K562 (cell line): Measurements from ENCODE around the gene DAZAP1. TPM values are rescaled to one million over a fixed set of nuclear protein-coding genes. Genes with fewer than 3 reads are reported as not detected.
A peak's percentile ranks its signal among the peaks of the same experiment; 100 is the strongest.

Experiments used
- ATAC-seq: fragments of 200-7000 bp; cut with Tn5 transposase; 3 replicates; pipeline ENCODE4 v1.9.1; 2020; ENCODE audit warnings: moderate library complexity
- BruUV-seq: library from RNA; stranded (reverse); fragments of 400-500 nt; replicated peaks from 2 replicates; lab custom pipeline; 2021; lab: Mats Ljungman, UMichigan
- CTCF ChIA-PET: fragments of 300-600 bp; formaldehyde crosslinking; extraction: SDS; loops from one replicate; lab custom pipeline; 2021; ENCODE audit warnings: low intra/inter-chr PET ratio; lab: Yijun Ruan, JAX
- POLR2A ChIA-PET: fragments of 300-600, 350-650 bp; sonication (Branson Sonifier 250); formaldehyde crosslinking; extraction: SDS; loops from one replicate; lab custom pipeline; 2021; ENCODE audit warnings: antibody characterized with exemption, inconsistent platforms; lab: Yijun Ruan, JAX
- DNase-seq, 4 experiments: peaks; one replicate each; pipeline versions ENCODE4 v3.0.0 to v3.0.0-alpha.2; 2011 to 2018; ENCODE audit warnings: low spot score in 3 of 4, mixed read lengths in 3 of 4; ENCODE audit errors: extremely low read depth in 1 of 4
- FAIRE-seq: peaks from 2 replicates; lab custom pipeline; 2011; peaks lifted over from hg19 to GRCh38; lab: Jason Lieb, UNC
- H2AFZ ChIP-seq: 2 replicates; pipeline ENCODE4 v1.6.0; 2011; ENCODE audit warnings: low read depth, low read length, control low read depth, inconsistent platforms
- H3K27ac ChIP-seq: fragments of 200-600 bp; 3 replicates; pipeline ENCODE4 v1.8.0; 2011; ENCODE audit warnings: low read depth, mild to moderate bottlenecking, control low read depth, inconsistent platforms, low read length, moderate library complexity, mixed read lengths; ENCODE audit errors: extremely low read depth
- H3K27me3 ChIP-seq, 2 experiments: fragments of 300-600 bp in 1 of 2; 2 replicates in 1 of 2; 3 replicates in 1 of 2; pipeline versions ENCODE4 v1.6.0 to v1.8.0; 2011; ENCODE audit warnings: inconsistent platforms in 2 of 2, low read length in 2 of 2, mild to moderate bottlenecking in 1 of 2, mixed read lengths in 1 of 2, moderate library complexity in 1 of 2; ENCODE audit not compliant: control insufficient read depth in 2 of 2, insufficient read depth in 2 of 2
- H3K36me3 ChIP-seq: fragments of 300-600 bp; 3 replicates; pipeline ENCODE4 v1.8.0; 2011; ENCODE audit warnings: mild to moderate bottlenecking, low read length, inconsistent platforms; ENCODE audit not compliant: control insufficient read depth, insufficient read depth
- H3K4me1 ChIP-seq, 2 experiments: fragments of 200-600 bp in 1 of 2; replicated peaks in 1 of 2; 2 replicates in 1 of 2; 3 replicates in 1 of 2; pipeline versions ENCODE4 v1.5.1 to v1.8.0; 2011; ENCODE audit warnings: inconsistent platforms in 2 of 2, low read length in 2 of 2, mild to moderate bottlenecking in 1 of 2, mixed read lengths in 1 of 2, moderate library complexity in 1 of 2; ENCODE audit not compliant: control insufficient read depth in 2 of 2, insufficient read depth in 2 of 2
- H3K4me2 ChIP-seq: 2 replicates; pipeline ENCODE4 v1.6.1; 2011; ENCODE audit warnings: low read length, control low read depth, inconsistent platforms, mixed read lengths; ENCODE audit not compliant: insufficient read depth
- H3K4me3 ChIP-seq: fragments of 200-600 bp; sonication (generic), shearing (Covaris generic); 2 replicates; pipeline ENCODE4 v1.5.1; 2016; ENCODE audit warnings: control low read depth, inconsistent platforms
- H3K79me2 ChIP-seq: fragments of 200-600 bp; 3 replicates; pipeline ENCODE4 v1.8.0; 2011; ENCODE audit warnings: low read length, inconsistent platforms; ENCODE audit not compliant: control insufficient read depth, insufficient read depth
- H3K9ac ChIP-seq, 2 experiments: 2 replicates each; pipeline versions ENCODE4 v1.6.0 to v1.6.1; 2011; ENCODE audit warnings: low read depth in 2 of 2, low read length in 2 of 2, control low read depth in 1 of 2, inconsistent platforms in 1 of 2, mild to moderate bottlenecking in 1 of 2, mixed read lengths in 1 of 2; ENCODE audit not compliant: insufficient read depth in 1 of 2
- H3K9me1 ChIP-seq: one replicate; pipeline ENCODE4 v1.6.0; 2011; ENCODE audit warnings: inconsistent platforms, mild to moderate bottlenecking, low read length, moderate library complexity; ENCODE audit not compliant: control insufficient read depth, insufficient read depth
- H3K9me3 ChIP-seq: replicated peaks from 2 replicates; pipeline ENCODE4 v1.5.1; 2011; ENCODE audit warnings: low read depth, low read length, inconsistent platforms; ENCODE audit not compliant: control insufficient read depth, insufficient read depth
- H4K20me1 ChIP-seq: replicated peaks from 2 replicates; pipeline ENCODE4 v1.6.1; 2011; ENCODE audit warnings: low read length, inconsistent platforms, mixed read lengths; ENCODE audit not compliant: control insufficient read depth, insufficient read depth
- NFIC ChIP-seq: fragments of 450-650 bp; IDR thresholded peaks from 2 replicates; pipeline ENCODE4 v1.6.1; 2017; ENCODE audit warnings: mild to moderate bottlenecking, inconsistent platforms
- POLR2AphosphoS5 ChIP-seq: IDR thresholded peaks from 2 replicates; pipeline ENCODE4 v1.6.1; 2011; ENCODE audit warnings: mild to moderate bottlenecking, low read depth, low read length, moderate library complexity; ENCODE audit not compliant: control insufficient read depth, insufficient read depth
- POLR2G ChIP-seq: fragments of 200-400 bp; formaldehyde crosslinking; IDR thresholded peaks from 2 replicates; pipeline ENCODE4 v1.6.1; 2017; ENCODE audit warnings: low read depth, mild to moderate bottlenecking, antibody characterized with exemption, low read length, moderate library complexity
- PREB ChIP-seq: sonication (generic); formaldehyde crosslinking; IDR thresholded peaks from 2 replicates; pipeline ENCODE4 v1.8.1; 2023; ENCODE audit warnings: mild to moderate bottlenecking, missing genetic modification reagents
- RAD51 ChIP-seq: fragments of 450-650 bp; IDR thresholded peaks from 2 replicates; pipeline ENCODE4 v1.7.1; 2016; ENCODE audit warnings: low read depth, mild to moderate bottlenecking, borderline replicate concordance
- RBM22 ChIP-seq: fragments of 200-400 bp; formaldehyde crosslinking; IDR thresholded peaks from 2 replicates; pipeline ENCODE4 v1.6.1; 2018; ENCODE audit warnings: low read length, low read depth; ENCODE audit not compliant: poor library complexity, severe bottlenecking
- RFX7 ChIP-seq: fragments of 250-450 bp; sonication (Bioruptor Pico); IDR thresholded peaks from 2 replicates; pipeline ENCODE4 v1.5.1; 2021; ENCODE audit warnings: mild to moderate bottlenecking
- SAP30 ChIP-seq: fragments of 200-600 bp; sonication (generic); IDR thresholded peaks from 2 replicates; pipeline ENCODE4 v1.6.1; 2012; ENCODE audit warnings: borderline replicate concordance, low read depth, mild to moderate bottlenecking, moderate library complexity, low read length, control low read depth, inconsistent platforms; ENCODE audit not compliant: insufficient read depth, poor library complexity, severe bottlenecking
- STAG1 ChIP-seq: sonication (generic); formaldehyde crosslinking; IDR thresholded peaks from 2 replicates; pipeline ENCODE4 v1.5.0; 2020; ENCODE audit warnings: missing genetic modification reagents, borderline replicate concordance
- STAT6 ChIP-seq: sonication (generic); formaldehyde crosslinking; IDR thresholded peaks from 2 replicates; pipeline ENCODE4 v1.8.1; 2023; ENCODE audit warnings: mild to moderate bottlenecking, missing genetic modification reagents
- TBP ChIP-seq: optimal IDR thresholded peaks from 2 replicates; pipeline ENCODE3; 2011; ENCODE audit warnings: low read depth, low read length, improper control_type of control experiment
- XRCC3 ChIP-seq: fragments of 450-650 bp; IDR thresholded peaks from 2 replicates; pipeline ENCODE4 v1.6.1; 2017; ENCODE audit warnings: mild to moderate bottlenecking, moderate library complexity
- WGBS: fragments of 100-300 bp; shearing (Covaris generic); methylation state at CpG from one replicate; pipeline ENCODE4 v1.1.6; 2016; ENCODE audit warnings: low coverage, mixed read lengths; ENCODE audit not compliant: insufficient coverage; ENCODE audit errors: missing lambda C conversion rate; 5-methylcytosine and 5-hydroxymethylcytosine counted together
- in situ Hi-C: fragments of 300-500 bp; cut with MboI; formaldehyde crosslinking; loops from 4 replicates; pipeline ENCODE4 v1.15.0; 2018; ENCODE audit warnings: inconsistent platforms, mixed read lengths
- intact Hi-C: fragments of 100-400 bp; cut with micrococcal nuclease; formaldehyde crosslinking; loops from 2 replicates; pipeline ENCODE4 v1.14.2; 2022
- polyA plus RNA-seq, 8 experiments: library from polyadenylated mRNA; depleted of rRNA in 4 of 8; stranded (reverse) in 5 of 8; unstranded in 3 of 8; fragments of >200 nt; fragmentation: Nextera tagmentation in 2 of 8; fragmentation: Illumina TruSeq in 1 of 8; extraction: Ambion mirVana in 2 of 8; extraction: Trizol in 1 of 8; gene quantifications; 2 replicates each; pipeline versions ENCODE4 v1.2.1 to v1.2.3, GENCODE V29; 2011 to 2014; ENCODE audit warnings: inconsistent platforms in 1 of 8, missing spikeins in 1 of 8
- total RNA-seq, 7 experiments: library from RNA; depleted of rRNA in 6 of 7; stranded (reverse); fragments of >200 nt in 6 of 7; fragmentation: Illumina TruSeq in 2 of 7; extraction: Trizol in 2 of 7; gene quantifications; 2 replicates each; pipeline versions ENCODE4 v1.2.1 to v1.2.3, GENCODE V29; 2011 to 2021; ENCODE audit warnings: low replicate concordance in 1 of 7

Gene DAZAP1
- total and polyA plus RNA-seq, 9 of the 15 experiments (the other 6 are each of a cell fraction or from before 2014, with no cell fraction given) = 10.8 to 289 (median 142) TPM

- no peak for TF ChIP-seq STAT6
Measured at GRCh38 chr19:1431759-1432506, 24.5 kb downstream of the DAZAP1 start (continued).

GRCh38 chr19:1432507-1432887 lies 25.1 kb downstream of the DAZAP1 start:
- H3K4me3 ChIP-seq = no peak overlapping the region
- no peak for FAIRE-seq
- in situ Hi-C loops = no loop called here

More at GRCh38 chr19:1432507-1432887, 25.1 kb downstream of the DAZAP1 start:
- no peak for ATAC-seq
- no peak for DNase-seq
- peaks cover 3% of the 10 kb centered on the region for H3K9me1 ChIP-seq
- peaks cover 20% of the 10 kb centered on the region for H4K20me1 ChIP-seq
- H3K27ac ChIP-seq = no peak overlapping the region
- intact Hi-C loops = no loop called here
- H2AFZ ChIP-seq = no peak overlapping the region
- CTCF ChIA-PET = no interaction called here
- 98% methylated on average over 15 of the region's 16 CpGs for WGBS
- peaks cover 77% of the 10 kb centered on the region for H3K36me3 ChIP-seq
- H3K9ac ChIP-seq = no peak overlapping the region; a peak in 1 of 4 replicates
- no TSS peak for BruUV-seq
- no peaks in the 10 kb centered on the region for H3K27me3 ChIP-seq
- TF ChIP-seq PREB (CRISPR knock-in tag) (no peak), POLR2G (peak; percentile 11; the same call in 1 of the 2 replicates), STAG1 (CRISPR knock-in tag) (no peak), NFIC (no peak), TBP (no peak), SAP30 (no peak), RAD51 (no peak), RBM22 (peak; percentile 20), XRCC3 (no peak), POLR2AphosphoS5 (no peak), RFX7 (no peak)
- H3K9me3 ChIP-seq = no peaks in the 10 kb centered on the region
- POLR2A ChIA-PET = interaction anchor here (1.4 to 7.0 kb wide), 2 partner anchors 10 to 17 kb away, joined by 5 to 52 read pairs; no protein-coding TSS in a partner anchor
- H3K4me2 ChIP-seq = no peak overlapping the region
- peaks cover 15% of the 10 kb centered on the region; the same call in 2 of the 3 replicates for H3K79me2 ChIP-seq
- peaks cover 13 to 72% of the 10 kb centered on the region in 2 experiments; a peak in 4 of 5 replicates for H3K4me1 ChIP-seq
